Mammary epithelial cell (primary cell): ENCODE measurements around the gene GPC5.

Experiments used
- CTCF ChIP-seq, 2 donors: IDR thresholded peaks in 1 of 2; conservative IDR thresholded peaks in 1 of 2; 2 replicates each; pipeline ENCODE4 v1.5.1; 2011 to 2012; ENCODE audit warnings: inconsistent platforms in 2 of 2, low read length in 2 of 2, mild to moderate bottlenecking in 2 of 2, control low read depth in 1 of 2, low read depth in 1 of 2; ENCODE audit not compliant: insufficient read depth in 1 of 2; ENCODE audit errors: extremely low read depth in 1 of 2
- EZH2 ChIP-seq: IDR thresholded peaks from 2 replicates; pipeline ENCODE4 v1.6.1; 2012; ENCODE audit warnings: low read length, inconsistent platforms, borderline replicate concordance

GRCh38 chr13:91962946-91963345 is 564.5 kb downstream of the GPC5 start:
- TF ChIP-seq EZH2 (no peak), CTCF (conservative IDR thresholded peaks at IDR 0.05 in 1 of 2, IDR thresholded peaks at IDR 0.05 in 1 of 2; ENCODE audit: extremely low read depth in 1 of 2, insufficient read depth in 1 of 2, low read depth in 1 of 2, low read length in 2 of 2) (no peak)
